ENCODE data around the gene DCDC2C. TPM values are rescaled to one million over a fixed set of nuclear protein-coding genes. Genes with fewer than 3 reads are reported as not detected.

Gene DCDC2C
- total and polyA plus RNA-seq, 2 donors (not counting 3 experiments of a cell fraction or from before 2014, with no cell fraction given) = not detected

DNA sequence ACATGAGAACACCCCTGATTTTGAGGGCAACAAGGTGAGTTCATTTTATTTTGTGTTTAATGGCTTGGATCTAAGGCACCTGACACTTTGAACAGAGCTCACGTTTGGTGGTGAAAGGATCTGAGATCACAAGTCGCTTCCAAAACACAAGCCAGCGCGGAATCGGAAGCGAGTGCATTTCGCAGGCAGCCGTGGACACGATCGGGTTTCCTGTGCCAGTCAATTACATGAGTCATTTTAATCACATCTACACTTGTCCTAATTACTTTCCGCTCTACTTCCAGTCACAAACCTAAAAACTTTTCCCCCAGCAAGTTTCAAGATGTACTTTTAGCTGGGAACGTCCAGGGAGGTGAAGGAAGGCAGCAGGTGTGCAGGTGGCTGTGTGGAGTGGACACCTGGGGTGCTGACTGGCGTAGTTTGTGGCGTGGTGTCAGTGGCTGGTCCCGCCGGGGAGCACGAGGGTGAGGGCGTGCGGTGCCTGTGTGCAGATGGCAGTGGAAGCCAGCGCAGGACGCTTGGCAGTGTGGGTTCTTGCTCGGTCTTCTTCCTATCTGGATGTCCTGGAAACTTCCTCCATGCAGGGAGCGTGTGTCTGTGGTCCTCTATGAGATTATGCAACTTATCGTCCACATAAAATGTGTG lies 75.6 kb downstream of the DCDC2C start:
- Histone ChIP-seq H3K4me2 (ENCODE audit: insufficient read depth, low read length) (no peak overlapping the region), H2AFZ (ENCODE audit: low read depth, low read length) (no peak overlapping the region), H3K79me2 (ENCODE audit: control insufficient read depth, insufficient read depth, low read length) (no peaks in the 10 kb centered on the region), H4K20me1 (replicated peaks; ENCODE audit: control insufficient read depth, extremely low read depth, insufficient read depth, low read length) (no peaks in the 10 kb centered on the region), H3K27me3 (ENCODE audit: control insufficient read depth in 2 of 2, insufficient read depth in 2 of 2, low read length in 2 of 2) (no peaks in the 10 kb centered on the region), H3K9me3 (replicated peaks; ENCODE audit: control insufficient read depth, insufficient read depth, low read length) (no peaks in the 10 kb centered on the region), H3K9me1 (replicated peaks; ENCODE audit: control insufficient read depth, extremely low read depth, insufficient read depth, low read length) (no peaks in the 10 kb centered on the region), H3K4me1 (ENCODE audit: control insufficient read depth, extremely low read depth, insufficient read depth, low read length) (peaks cover 4% of the 10 kb centered on the region), H3K27ac (ENCODE audit: insufficient read depth, low read depth, low read length) (no peak overlapping the region), H3K9ac (replicated peaks; ENCODE audit: extremely low read depth, insufficient read depth, low read length) (no peak overlapping the region), H3K4me3 (replicated peaks in 1 of 3; ENCODE audit: insufficient read depth in 1 of 3, low read depth in 1 of 3, low read length in 3 of 3) (no peak overlapping the region), H3K36me3 (ENCODE audit: control insufficient read depth in 2 of 2, extremely low read depth in 1 of 2, insufficient read depth in 2 of 2, low read length in 2 of 2) (no peaks in the 10 kb centered on the region)
- dilution Hi-C loops (cut with MboI; ENCODE audit: extremely low pct_ligation_motif_present, low sequenced_read_pairs) = no loop called here
- TF ChIP-seq, protein P1, sequence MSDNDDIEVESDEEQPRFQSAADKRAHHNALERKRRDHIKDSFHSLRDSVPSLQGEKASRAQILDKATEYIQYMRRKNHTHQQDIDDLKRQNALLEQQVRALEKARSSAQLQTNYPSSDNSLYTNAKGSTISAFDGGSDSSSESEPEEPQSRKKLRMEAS (IDR thresholded peaks at IDR 0.05; ENCODE audit: insufficient read depth, insufficient read length) = no peak
- TF ChIP-seq EZH2 (IDR thresholded peaks at IDR 0.05; ENCODE audit: borderline replicate concordance, low read depth, low read length, severe bottlenecking) (no peak), JUN (IDR thresholded peaks at IDR 0.05; ENCODE audit: borderline replicate concordance, insufficient read depth, insufficient read length, low read depth) (no peak), MYC (IDR thresholded peaks at IDR 0.05; ENCODE audit: low read depth, low read length) (no peak), POLR2A (IDR thresholded peaks at IDR 0.05; ENCODE audit: low read depth, low read length) (no peak), GATA2 (IDR thresholded peaks at IDR 0.05; ENCODE audit: insufficient read depth, insufficient read length, low read depth, low read length) (no peak)
- TF ChIP-seq, protein P2, sequence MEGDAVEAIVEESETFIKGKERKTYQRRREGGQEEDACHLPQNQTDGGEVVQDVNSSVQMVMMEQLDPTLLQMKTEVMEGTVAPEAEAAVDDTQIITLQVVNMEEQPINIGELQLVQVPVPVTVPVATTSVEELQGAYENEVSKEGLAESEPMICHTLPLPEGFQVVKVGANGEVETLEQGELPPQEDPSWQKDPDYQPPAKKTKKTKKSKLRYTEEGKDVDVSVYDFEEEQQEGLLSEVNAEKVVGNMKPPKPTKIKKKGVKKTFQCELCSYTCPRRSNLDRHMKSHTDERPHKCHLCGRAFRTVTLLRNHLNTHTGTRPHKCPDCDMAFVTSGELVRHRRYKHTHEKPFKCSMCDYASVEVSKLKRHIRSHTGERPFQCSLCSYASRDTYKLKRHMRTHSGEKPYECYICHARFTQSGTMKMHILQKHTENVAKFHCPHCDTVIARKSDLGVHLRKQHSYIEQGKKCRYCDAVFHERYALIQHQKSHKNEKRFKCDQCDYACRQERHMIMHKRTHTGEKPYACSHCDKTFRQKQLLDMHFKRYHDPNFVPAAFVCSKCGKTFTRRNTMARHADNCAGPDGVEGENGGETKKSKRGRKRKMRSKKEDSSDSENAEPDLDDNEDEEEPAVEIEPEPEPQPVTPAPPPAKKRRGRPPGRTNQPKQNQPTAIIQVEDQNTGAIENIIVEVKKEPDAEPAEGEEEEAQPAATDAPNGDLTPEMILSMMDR (IDR thresholded peaks at IDR 0.05; ENCODE audit: extremely low read depth in 1 of 2, insufficient read depth in 1 of 2, low read depth in 1 of 2, low read length in 2 of 2) = no peak
- no TSS peak for BruUV-seq (replicated peaks)
- ChIA-PET CTCF (interaction anchor here (1.0 kb wide), 1 partner anchor 51 kb away, joined by 5 read pairs; no protein-coding TSS in a partner anchor), POLR2A (no interaction called here)
- intact Hi-C loops (cut with micrococcal nuclease) = no loop called here
- DNase-seq (ENCODE audit: low read depth, low spot score) (no peak), FAIRE-seq (no peak)
